Measurements from ENCODE around the gene CDCA7.
A peak's percentile ranks its signal among the peaks of the same experiment; 100 is the strongest.
"Not testable (repeated sequence)": the region's sequence is repeated elsewhere in the genome, so short reads cannot be mapped to it uniquely, and the experiment has no call there.

Gene CDCA7

DNA sequence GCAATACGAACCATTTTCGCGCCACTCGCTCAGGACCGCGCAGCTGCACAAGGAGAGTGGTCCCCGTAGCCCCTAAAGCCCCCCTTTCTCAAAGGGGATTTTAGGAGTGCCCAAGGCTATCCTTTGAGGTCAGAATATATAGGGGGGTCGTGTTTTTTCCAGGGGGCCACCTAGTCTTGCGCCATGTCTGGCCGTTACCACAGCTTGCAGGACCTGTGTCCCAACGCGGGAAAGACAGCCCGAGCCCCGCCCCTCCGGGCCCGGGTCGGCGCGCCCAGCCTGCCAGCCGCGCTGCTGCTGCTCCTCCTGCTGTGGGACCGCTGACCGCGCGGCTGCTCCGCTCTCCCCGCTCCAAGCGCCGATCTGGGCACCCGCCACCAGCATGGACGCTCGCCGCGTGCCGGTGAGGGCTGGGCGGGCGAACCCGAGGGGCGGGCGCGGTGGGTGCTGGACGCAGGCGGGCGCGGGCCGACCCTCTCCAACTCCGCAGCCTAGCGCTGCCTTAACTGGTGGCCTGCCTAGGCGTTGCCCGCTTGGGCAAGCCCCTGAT is at the start of gene CDCA7:
TSS of gene CDCA7 (plus strand) at position 291 of the 550 bp plus-strand sequence. CDS start at position 383, 92 bp downstream.
- DNase-seq (ENCODE audit: low spot score), result peak; percentile 91

DNA sequence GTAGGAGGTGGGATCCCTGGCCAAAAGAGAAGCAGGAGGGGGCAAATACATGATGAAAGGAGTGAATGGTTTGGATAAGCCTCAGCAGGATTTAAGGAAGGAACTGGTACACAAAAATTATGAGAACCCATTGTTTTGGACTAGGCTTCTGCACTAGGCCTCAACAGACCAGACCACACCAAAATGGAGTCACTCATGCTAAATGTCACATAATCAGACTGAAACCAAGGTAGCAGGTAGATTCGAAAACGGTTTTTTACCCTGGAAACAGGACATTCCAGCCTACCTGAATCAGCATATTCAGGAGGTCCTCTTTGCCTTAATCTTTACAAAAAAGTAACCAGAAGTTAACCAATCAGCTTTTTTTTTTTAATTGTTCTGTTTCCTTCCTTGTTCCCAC is 49.4 kb upstream of the CDCA7 start:
- no peak for DNase-seq (ENCODE audit: low spot score)

DNA sequence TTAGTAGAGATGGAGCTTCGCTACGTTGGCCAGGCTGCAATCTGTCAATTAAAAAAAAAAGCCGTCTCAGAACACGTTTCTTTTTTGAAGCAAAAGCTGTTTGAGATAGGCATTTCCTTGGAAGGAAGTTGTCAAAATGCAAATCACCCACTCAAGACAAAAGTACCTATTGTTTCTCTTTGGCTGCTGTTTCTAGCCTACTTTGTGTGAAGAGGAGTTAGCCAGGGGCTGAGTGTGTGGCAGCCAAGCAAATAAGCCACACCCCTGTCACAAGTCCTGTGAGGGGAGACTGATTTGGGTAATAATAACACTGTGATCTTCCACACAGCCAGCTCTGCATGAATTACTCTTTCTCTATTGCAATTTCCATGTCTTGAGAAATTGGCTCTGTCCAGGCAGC is 47.4 kb upstream of the CDCA7 start:
- DNase-seq (ENCODE audit: low spot score), result no peak

DNA sequence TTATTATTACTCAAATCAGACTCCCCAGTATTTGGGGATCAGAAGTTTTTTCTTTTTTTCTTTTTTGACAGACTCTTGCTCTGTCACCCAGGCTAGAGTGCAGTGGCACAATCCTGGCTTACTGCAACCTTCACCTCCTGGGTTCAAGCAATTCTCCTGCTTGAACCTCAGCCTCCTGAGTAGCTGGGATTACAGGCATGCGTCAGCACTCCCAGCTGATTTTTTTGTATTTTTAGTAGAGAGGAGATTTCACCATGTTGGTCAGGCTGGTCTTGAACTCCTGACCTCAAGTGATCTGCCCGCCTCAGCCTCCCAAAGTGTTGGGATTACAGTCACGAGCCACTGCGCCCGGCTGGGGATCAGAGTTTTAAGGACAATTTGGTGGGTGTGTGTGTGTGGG is 45.3 kb upstream of the CDCA7 start:
- DNase-seq (ENCODE audit: low spot score), result not testable (repeated sequence)

DNA sequence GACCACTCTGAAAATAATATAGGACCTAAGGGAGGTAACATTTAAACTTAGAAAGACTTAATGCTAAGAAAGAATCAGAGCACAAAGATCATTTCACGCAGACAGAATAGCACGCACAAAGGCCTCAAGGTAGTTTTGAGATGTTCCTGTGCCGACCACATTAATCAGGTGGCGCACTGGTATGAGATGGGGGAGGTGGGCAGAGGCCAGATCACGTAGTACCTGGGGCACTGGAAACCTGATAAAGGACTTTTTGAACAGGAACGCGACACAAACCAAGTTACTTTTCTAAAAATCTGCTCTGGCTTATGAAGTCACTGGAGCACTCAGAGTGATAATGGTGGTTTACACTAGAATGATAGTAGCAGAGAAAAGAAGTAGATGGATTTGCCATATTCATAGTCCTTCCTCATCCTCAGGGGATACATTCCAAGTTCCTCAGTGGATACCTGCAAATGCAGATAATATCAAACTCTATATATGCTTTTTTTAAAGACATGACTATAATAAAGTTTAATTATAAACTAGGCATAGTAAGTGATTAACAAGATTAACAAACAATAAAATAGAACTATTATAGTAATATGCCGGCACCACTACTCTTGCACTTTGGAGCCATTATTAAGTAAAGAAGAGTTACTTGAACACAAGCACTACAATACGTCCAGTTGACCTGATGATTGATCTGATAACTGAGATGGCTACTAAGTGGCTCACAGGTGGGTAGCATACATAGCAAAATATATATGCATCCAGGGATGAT is 42.6 kb upstream of the CDCA7 start:
- DNase-seq (ENCODE audit: low spot score), result no peak

DNA sequence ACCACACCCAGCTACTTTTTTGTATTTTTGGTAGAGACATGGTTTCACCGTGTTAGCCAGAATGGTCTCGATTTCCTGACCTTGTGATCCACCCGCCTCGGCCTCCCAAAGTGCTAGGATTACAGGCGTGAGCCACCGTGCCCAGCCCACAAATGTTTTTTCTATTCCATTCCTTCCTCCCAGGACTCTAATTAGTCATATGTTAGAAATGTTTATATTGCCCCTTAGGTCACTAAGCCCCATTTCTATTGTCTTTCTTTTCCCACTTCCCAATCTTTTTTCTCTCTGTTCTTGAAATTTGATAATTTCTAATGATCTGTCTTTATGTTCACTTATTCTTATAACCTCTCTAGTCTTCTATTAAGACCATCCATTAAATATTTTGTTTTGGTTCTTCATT is 31.3 kb upstream of the CDCA7 start:
- DNase-seq (ENCODE audit: low spot score), result no peak

DNA sequence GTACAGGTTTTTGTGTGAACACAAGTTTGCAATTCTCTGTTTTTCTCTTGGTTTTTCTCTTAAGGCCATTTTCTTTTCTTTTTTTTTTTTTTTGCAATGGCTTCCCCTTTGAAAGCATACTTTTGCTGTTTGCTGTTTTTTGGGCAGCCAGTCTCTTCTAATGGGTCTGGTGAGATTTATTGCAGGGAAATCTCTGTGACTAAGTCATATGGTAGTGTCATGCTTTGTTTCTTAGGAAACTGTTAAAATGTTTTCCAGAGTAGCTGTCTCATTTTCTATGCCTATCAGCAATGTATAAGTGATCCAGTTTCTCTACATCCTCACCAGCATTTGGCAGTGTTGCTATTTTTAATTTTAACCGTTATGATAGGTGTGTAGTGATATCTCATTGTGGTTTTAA is 27.9 kb upstream of the CDCA7 start:
- DNase-seq (ENCODE audit: low spot score), result no peak

DNA sequence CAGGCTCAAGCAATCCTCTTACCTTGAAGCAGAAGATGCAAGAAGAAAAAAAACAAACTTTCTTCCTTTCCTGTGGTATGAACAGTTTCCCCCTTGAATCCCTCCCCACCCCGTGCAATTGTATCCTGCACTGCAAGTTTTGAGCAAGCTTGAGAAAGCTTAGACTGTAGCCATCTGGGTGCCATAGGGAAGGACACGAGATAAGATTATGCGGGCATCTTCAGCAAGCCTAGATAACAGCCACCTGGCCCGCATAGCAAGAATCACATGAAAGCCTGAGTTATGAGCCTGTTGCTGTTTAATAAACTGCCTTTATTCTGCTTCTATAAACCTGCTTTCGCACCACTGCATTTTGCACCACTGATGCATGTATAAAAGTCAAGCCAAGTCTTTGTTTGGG is 27.3 kb upstream of the CDCA7 start:
- DNase-seq (ENCODE audit: low spot score), result no peak

DNA sequence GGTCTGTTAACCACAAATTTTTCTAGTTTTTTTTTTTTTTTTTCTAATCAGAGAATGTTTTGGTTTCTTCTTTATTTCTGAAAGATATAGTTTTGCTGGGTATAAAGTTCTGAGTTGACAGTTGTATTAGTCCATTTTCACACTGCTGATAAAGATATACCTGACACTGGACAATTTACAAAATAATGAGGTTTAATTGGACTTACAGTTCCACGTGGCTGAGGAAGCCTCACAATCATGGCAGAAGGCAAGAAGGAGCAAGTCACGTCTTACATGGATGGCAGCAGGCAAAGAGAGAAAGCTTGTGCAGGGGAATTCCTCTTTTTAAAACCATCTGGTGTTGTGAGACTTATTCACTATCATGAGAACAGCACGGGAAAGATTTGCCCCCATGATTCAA is 21.7 kb upstream of the CDCA7 start:
- DNase-seq (ENCODE audit: low spot score), result not testable (repeated sequence)

DNA sequence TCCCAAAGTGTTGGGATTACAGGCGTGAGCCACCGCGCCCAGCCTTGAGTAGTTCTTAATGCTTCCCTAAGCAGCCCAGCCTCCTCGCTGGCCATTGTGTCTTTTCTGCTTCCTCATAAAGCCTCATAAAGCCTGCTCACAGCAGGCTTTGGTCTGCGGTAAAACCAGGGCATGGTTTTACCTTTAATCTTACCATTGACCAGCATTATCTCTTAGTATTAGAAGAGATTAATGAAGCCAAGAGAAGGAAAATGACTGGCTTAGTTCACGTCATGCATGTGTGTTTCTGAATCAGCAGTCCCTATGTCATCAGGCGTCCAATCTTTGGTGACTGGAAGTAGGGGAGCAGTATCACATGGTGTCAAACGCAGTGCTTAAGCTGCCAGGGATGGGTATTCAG is 14.9 kb upstream of the CDCA7 start:
- no peak for DNase-seq (ENCODE audit: low spot score)

DNA sequence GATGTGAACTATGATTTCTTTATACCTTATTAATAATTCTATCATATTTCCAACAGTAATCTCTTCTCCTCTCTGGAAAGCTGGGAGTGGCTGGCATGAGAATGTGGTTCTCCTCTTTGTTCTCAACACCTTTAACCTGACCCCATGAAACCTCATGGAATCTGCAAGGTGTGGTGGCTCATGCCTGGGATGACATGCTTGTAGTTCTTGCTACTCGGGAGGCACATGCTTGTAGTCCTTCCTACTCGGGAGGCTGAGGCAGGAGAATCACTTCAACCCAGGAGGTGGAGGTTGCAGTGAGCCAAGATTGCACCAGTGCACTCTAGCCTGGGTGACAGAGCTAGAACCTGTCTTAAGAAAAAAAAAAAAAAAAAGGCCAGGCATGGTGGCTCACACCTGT is 10.8 kb upstream of the CDCA7 start:
- DNase-seq (ENCODE audit: low spot score), result no peak

DNA sequence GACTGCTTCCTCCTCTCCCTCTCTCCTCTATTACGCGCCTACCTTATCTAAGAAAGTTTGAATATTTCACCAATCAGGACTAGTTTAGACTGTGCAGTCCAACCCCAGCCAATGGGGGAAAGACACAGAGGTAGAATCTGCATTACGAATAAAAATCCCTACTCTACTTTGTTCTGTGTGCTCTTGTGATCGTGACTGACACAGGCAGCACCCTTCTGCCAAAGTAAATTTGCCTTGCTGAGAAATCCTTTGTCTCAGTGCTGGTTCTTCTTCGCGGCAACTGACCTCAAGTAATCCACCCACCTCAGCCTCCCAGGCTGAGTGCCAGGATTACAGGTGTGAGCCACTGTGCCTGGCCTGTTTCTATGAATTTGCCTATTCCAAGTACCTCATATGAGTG is 8.6 kb upstream of the CDCA7 start:
- no peak for DNase-seq (ENCODE audit: low spot score)

DNA sequence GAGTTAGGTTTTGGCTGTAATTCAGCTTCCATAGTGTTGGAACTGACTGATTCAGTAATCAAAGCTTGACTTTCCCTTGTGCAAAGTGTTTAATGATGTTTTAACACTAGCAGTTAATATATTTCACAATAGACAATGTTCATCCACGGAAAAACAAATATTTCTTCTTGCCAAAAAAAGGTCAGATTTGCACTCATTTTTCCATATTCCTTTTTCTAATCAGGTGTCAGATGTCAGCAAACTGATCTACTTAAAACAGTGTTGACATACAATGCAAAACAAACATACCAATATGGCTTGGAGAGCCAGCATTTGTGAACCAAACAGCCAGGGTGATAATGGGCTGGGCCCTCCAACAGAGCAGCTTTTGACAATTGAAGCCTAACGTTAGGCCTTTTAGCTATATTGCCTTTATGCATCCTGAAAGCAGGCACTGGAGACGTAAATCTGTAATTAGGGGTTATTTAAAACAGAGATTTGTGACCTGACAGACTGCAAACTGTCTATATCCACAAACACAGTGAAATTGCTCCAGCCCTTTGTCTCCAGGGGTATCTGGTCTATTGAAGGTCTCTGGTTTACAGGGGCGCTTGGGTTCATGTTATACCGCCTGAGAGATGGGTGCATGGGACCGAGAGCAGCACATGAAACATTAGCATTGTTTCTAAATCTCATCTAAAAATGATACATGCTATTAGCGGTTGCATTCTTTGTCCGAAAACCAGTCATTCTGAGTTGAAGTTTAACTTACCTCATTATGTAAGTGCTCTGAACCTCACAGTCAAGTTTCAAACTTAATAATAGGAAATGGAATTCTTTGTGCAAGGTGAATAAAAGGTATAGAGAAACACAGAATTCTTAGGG is 7.1 kb upstream of the CDCA7 start:
- DNase-seq (ENCODE audit: low spot score), result no peak

DNA sequence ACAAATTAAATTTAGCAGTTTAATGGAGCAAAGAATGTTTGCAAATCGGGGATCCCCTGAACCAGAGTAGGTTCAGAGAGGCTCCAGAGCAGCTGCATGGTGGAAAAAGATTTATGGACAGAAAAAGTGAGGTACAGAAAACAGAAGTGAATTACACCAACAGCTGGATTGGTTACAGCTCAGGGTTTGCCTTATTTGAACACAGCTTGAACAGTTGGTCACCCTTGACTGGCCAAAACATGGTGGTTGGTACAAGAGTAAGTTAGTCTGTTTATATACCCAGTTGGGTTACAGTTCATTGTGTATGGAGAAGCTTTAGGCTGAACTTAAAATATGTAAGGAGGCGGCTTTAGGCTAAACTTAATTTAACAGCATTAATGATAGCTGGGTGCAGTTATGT is 5.4 kb upstream of the CDCA7 start:
- DNase-seq (ENCODE audit: low spot score), result no peak

DNA sequence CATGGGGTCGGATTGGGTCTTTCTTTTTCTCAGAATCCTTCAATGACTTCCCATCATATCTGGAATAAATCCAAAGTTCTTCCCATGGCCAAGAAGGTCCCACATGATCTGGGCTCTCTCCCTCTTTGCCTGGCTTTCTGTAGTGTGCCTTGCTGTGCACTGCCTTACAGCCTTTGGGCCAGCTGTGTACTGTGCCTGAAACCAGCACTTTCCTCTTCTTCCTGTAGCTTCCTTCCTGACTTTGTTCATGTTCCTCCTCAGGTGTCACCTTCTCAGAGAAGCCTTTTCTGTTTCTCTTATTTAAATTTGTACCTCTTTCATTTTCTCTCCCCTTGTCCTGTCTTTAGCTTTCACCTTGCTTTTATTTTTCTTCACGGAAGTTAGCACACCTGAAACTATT is 4.3 kb upstream of the CDCA7 start:
- no peak for DNase-seq (ENCODE audit: low spot score)

DNA sequence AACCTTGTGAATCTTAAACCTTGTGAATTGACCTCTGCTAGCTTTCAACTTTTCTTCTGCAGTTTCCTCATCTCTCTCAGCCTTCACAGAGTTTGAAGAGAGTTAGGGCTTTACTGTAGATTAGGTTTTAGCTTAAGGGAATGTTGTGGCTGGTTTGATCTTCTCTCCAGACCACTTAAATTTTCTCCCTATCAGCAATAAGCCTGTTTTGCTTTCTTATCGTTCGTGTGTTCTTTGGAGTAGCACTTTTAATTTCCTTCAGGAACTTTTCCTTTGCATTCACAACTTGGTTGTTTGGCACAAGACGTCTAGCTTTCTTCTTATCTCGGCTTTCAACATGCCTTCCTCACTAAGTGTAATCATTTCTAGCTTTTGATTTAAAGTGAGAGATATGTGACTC is 2.8 kb upstream of the CDCA7 start:
- no peak for DNase-seq (ENCODE audit: low spot score)

DNA sequence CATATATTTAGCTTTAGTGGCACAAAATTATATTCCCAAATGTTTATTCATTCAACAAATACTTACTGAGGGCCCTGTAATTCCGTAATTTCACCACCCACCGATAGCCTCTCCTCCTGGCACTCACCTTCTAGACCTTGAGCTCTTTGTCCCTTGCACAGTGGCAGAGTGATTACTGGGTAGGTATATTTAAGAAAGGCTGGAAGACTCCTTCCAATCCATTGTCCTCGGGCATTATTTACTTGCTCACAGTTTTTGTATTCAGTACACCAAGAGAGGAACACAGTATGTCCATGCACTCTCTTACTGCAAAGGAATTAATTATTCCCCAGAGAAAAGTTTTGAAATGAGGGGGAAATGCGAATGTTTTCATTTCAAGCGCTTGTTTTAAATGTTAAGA is 1.1 kb upstream of the CDCA7 start:
- DNase-seq (ENCODE audit: low spot score), result no peak

DNA sequence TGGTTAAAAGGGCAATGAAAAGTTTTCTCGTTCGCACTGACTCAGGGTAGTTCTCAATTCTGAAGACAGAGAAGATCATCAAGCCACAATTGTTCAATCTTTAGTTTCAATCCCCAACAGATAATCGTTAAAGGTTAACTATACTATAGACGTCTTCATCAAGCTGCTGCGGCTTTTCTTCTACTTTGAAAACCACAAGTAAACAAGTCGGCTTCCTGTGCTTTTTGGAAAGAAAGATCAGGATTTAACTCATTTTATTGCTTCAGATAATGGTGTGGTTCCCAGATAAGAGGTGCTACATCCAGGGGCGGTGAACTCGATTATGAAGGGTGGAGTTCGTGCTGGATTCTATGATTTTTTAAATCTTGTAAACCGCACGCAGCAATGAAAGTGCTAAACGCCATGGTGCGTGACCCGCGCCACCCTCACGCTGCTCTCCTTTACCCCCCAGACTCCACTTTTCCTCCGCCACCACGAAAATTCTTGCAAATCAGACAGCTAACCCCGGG is 545 bp upstream of the CDCA7 start:
- DNase-seq (ENCODE audit: low spot score), result no peak

DNA sequence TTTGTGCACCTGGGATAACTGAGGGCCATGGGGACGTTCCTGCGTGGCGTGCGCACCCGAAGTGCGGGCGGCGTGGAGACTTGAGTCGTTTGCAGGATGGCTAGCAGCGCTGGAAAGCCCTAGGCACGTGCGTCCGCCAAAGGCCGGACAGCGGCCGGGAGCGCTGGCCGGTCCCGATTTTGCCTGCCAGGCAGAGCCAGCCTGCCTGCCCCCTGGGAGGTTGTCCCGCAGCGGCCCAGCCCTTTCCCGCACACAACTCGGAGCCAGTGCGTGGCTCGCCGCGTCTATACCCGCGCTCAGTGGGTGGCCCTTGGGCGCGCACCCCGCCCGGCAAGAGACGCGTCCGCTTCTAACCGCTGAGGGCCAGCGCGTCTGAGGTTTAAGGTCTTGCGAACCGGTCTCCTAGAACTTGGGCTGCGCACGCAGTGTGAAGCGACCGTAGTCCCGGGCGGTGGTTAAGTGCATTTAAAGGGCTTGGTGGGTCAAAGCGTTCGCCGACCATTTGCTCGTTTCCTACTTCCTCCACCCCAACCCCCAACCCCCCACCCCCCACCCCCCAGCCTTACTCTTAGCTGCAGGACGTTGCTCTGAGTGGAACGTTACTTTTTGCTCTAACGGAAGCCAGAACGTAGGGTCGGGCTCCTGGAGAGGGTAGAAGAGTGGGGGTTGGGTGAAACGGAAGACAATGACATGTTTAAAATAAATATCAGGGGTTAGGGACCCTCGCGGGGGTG is 627 bp downstream of the CDCA7 start:
- peak; percentile 80 for DNase-seq (ENCODE audit: low spot score)

DNA sequence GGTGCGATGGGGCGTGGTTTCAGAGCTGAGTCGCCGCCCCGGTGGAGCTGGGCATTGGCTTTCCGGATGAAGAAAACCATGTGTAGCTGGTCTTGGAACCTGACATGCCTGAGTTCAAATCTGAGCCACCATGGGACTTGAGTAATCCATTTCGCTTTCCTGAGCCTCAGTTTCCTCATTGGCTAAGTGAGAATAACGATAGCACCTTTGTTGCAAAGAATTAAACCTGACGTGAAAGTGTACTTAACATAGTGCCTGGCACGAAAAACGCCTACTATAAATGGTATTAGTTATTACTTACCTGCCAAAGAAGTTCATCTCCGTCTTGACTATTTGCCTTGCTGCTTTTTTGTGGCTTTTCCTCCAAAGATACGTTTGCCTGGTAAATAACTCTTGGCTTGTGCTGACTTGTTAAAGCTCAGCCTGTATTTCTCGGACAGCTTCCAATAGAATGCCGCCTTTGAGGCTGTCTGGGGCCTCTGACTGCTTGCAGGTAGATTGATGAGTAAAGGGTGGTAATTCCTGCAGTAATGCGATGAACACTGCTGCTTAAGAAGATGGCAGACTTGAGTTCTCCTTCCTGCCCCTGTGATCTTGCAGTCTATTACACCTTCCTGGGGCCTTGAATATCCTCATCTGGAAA is 1.3 kb downstream of the CDCA7 start:
- DNase-seq (ENCODE audit: low spot score), result no peak

DNA sequence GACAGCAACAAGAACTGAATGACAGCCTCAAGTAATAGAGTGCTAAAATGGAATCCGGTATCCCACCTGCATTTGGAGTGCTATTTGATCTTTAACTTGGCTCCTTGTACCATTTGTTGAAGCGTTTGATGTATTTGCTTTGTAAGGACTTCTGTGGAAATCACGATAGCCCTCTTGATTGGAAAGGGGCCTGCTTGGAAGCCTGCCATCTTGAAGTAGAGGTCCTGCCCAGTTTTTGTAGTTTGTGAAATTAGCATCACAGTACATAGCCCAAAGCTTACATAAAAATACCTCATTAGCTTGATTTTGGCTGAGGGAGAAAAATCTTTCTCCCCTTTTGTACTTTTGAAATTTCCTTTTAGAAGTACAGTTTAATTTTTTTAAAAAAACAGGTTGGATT is 2.7 kb downstream of the CDCA7 start:
- no peak for DNase-seq (ENCODE audit: low spot score)

DNA sequence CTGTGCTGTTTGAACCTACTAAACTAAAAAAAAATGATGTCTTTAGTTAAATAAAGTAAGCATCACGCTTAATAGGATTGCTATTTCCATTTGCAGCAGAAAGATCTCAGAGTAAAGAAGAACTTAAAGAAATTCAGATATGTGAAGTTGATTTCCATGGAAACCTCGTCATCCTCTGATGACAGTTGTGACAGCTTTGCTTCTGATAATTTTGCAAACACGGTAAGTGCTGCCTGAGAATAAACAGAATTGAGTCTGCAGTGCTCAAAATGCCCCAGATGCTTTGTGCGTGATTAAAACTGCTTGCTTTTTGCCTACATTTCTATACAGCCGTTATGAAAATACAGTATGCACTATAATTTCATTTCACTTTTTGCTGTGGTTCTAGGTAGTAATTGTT is 3.9 kb downstream of the CDCA7 start:
- DNase-seq (ENCODE audit: low spot score), result no peak
